Measurements from ENCODE around the gene PKIB. TPM values are rescaled to one million over a fixed set of nuclear protein-coding genes. Genes with fewer than 3 reads are reported as not detected.

PKIB gene
- total and polyA plus RNA-seq, 10 of the 15 experiments (the other 5 are each of a cell fraction or from before 2014, with no cell fraction given): 0.20 to 1.8 (median 0.87) TPM

DNA sequence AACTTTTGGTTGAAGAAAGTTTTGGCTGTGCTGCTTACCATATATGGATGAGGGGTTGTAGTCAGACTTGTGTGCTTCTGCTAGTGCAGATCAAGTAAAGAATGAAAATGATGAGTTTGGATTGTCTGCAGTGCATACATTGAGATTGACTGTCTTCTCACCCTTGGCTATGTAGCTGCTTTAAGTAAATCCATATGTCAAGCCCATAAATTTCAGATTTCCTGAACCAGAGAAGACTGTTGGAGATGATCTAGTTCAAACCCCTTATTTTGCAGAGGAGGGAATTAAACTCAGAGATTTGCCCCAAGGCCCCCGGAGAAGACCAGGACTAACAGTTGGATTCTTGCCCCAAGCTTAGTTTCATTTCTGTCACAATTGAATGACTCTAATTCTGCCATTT, 67.2 kb downstream of the PKIB start:
- H3K36me3 ChIP-seq (ENCODE audit: control insufficient read depth in 2 of 2, insufficient read depth in 2 of 2, low read length in 1 of 2): no peaks in the 10 kb centered on the region
- no peak overlapping the region for H2AFZ ChIP-seq (ENCODE audit: control insufficient read depth, low read depth, low read length)
- ChIA-PET RAD21 (ENCODE audit: unreplicated experiment) (interaction anchor here (1.3 kb wide), 1 partner anchor 161 kb away, joined by 3 read pairs; no protein-coding TSS in a partner anchor), POLR2A (interaction anchor here (1.9 kb wide), 1 partner anchor 10 kb away, joined by 5 read pairs; no protein-coding TSS in a partner anchor), CTCF (interaction anchor here (0.6 to 1.6 kb wide), 7 partner anchors 10 to 622 kb away, joined by 3 to 5 read pairs (median 4); no protein-coding TSS in a partner anchor), SMC1A (ENCODE audit: uncharacterized antibody, unreplicated experiment) (interaction anchor here (1.0 to 1.6 kb wide), 6 partner anchors 10 to 96 kb away, joined by 3 to 6 read pairs (median 4); partner anchors contain the start of gene PKIB)
- no peak overlapping the region for H3K4me3 ChIP-seq
- H3K9me3 ChIP-seq (replicated peaks; ENCODE audit: control insufficient read depth, insufficient read depth, low read length): no peaks in the 10 kb centered on the region
- 38% methylated on average over 1 of the region's 1 CpG for WGBS (ENCODE audit: insufficient coverage, insufficient replicate concordance, low lambda C conversion rate, missing lambda C conversion rate)
- no peak overlapping the region for H3K4me2 ChIP-seq (ENCODE audit: control insufficient read depth, insufficient read depth)
- in situ Hi-C loops (cut with MboI): no loop called here
- no TSS peak for BruUV-seq (replicated peaks)
- DNase-seq (ENCODE audit: low read depth, low spot score) (no peak), FAIRE-seq (no peak), ATAC-seq (no peak)
- H3K4me1 ChIP-seq (ENCODE audit: control insufficient read depth, insufficient read depth, low read length): no peaks in the 10 kb centered on the region
- no peak overlapping the region for H3K27ac ChIP-seq (ENCODE audit: control insufficient read depth, insufficient read depth)
- no peak for TF ChIP-seq NFYB (IDR thresholded peaks at IDR 0.05; ENCODE audit: insufficient read depth, low read depth, low read length)
- TF ChIP-seq SUPT20H (IDR thresholded peaks at IDR 0.05; ENCODE audit: borderline replicate concordance, control insufficient read depth, low read depth, low read length): no peak
- TF ChIP-seq, protein P1, sequence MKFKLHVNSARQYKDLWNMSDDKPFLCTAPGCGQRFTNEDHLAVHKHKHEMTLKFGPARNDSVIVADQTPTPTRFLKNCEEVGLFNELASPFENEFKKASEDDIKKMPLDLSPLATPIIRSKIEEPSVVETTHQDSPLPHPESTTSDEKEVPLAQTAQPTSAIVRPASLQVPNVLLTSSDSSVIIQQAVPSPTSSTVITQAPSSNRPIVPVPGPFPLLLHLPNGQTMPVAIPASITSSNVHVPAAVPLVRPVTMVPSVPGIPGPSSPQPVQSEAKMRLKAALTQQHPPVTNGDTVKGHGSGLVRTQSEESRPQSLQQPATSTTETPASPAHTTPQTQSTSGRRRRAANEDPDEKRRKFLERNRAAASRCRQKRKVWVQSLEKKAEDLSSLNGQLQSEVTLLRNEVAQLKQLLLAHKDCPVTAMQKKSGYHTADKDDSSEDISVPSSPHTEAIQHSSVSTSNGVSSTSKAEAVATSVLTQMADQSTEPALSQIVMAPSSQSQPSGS (IDR thresholded peaks at IDR 0.05; ENCODE audit: low read length): no peak
- TF ChIP-seq, protein P2, sequence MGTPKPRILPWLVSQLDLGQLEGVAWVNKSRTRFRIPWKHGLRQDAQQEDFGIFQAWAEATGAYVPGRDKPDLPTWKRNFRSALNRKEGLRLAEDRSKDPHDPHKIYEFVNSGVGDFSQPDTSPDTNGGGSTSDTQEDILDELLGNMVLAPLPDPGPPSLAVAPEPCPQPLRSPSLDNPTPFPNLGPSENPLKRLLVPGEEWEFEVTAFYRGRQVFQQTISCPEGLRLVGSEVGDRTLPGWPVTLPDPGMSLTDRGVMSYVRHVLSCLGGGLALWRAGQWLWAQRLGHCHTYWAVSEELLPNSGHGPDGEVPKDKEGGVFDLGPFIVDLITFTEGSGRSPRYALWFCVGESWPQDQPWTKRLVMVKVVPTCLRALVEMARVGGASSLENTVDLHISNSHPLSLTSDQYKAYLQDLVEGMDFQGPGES (IDR thresholded peaks at IDR 0.05): no peak
- TF ChIP-seq, protein P3, sequence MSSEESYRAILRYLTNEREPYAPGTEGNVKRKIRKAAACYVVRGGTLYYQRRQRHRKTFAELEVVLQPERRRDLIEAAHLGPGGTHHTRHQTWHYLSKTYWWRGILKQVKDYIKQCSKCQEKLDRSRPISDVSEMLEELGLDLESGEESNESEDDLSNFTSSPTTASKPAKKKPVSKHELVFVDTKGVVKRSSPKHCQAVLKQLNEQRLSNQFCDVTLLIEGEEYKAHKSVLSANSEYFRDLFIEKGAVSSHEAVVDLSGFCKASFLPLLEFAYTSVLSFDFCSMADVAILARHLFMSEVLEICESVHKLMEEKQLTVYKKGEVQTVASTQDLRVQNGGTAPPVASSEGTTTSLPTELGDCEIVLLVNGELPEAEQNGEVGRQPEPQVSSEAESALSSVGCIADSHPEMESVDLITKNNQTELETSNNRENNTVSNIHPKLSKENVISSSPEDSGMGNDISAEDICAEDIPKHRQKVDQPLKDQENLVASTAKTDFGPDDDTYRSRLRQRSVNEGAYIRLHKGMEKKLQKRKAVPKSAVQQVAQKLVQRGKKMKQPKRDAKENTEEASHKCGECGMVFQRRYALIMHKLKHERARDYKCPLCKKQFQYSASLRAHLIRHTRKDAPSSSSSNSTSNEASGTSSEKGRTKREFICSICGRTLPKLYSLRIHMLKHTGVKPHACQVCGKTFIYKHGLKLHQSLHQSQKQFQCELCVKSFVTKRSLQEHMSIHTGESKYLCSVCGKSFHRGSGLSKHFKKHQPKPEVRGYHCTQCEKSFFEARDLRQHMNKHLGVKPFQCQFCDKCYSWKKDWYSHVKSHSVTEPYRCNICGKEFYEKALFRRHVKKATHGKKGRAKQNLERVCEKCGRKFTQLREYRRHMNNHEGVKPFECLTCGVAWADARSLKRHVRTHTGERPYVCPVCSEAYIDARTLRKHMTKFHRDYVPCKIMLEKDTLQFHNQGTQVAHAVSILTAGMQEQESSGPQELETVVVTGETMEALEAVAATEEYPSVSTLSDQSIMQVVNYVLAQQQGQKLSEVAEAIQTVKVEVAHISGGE (CRISPR knock-in tag; IDR thresholded peaks at IDR 0.05): no peak
- TF ChIP-seq, protein P4, sequence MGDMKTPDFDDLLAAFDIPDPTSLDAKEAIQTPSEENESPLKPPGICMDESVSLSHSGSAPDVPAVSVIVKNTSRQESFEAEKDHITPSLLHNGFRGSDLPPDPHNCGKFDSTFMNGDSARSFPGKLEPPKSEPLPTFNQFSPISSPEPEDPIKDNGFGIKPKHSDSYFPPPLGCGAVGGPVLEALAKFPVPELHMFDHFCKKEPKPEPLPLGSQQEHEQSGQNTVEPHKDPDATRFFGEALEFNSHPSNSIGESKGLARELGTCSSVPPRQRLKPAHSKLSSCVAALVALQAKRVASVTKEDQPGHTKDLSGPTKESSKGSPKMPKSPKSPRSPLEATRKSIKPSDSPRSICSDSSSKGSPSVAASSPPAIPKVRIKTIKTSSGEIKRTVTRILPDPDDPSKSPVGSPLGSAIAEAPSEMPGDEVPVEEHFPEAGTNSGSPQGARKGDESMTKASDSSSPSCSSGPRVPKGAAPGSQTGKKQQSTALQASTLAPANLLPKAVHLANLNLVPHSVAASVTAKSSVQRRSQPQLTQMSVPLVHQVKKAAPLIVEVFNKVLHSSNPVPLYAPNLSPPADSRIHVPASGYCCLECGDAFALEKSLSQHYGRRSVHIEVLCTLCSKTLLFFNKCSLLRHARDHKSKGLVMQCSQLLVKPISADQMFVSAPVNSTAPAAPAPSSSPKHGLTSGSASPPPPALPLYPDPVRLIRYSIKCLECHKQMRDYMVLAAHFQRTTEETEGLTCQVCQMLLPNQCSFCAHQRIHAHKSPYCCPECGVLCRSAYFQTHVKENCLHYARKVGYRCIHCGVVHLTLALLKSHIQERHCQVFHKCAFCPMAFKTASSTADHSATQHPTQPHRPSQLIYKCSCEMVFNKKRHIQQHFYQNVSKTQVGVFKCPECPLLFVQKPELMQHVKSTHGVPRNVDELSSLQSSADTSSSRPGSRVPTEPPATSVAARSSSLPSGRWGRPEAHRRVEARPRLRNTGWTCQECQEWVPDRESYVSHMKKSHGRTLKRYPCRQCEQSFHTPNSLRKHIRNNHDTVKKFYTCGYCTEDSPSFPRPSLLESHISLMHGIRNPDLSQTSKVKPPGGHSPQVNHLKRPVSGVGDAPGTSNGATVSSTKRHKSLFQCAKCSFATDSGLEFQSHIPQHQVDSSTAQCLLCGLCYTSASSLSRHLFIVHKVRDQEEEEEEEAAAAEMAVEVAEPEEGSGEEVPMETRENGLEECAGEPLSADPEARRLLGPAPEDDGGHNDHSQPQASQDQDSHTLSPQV (IDR thresholded peaks at IDR 0.05): no peak
- TF ChIP-seq, protein P5, sequence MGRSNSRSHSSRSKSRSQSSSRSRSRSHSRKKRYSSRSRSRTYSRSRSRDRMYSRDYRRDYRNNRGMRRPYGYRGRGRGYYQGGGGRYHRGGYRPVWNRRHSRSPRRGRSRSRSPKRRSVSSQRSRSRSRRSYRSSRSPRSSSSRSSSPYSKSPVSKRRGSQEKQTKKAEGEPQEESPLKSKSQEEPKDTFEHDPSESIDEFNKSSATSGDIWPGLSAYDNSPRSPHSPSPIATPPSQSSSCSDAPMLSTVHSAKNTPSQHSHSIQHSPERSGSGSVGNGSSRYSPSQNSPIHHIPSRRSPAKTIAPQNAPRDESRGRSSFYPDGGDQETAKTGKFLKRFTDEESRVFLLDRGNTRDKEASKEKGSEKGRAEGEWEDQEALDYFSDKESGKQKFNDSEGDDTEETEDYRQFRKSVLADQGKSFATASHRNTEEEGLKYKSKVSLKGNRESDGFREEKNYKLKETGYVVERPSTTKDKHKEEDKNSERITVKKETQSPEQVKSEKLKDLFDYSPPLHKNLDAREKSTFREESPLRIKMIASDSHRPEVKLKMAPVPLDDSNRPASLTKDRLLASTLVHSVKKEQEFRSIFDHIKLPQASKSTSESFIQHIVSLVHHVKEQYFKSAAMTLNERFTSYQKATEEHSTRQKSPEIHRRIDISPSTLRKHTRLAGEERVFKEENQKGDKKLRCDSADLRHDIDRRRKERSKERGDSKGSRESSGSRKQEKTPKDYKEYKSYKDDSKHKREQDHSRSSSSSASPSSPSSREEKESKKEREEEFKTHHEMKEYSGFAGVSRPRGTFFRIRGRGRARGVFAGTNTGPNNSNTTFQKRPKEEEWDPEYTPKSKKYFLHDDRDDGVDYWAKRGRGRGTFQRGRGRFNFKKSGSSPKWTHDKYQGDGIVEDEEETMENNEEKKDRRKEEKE (IDR thresholded peaks at IDR 0.05): no peak
- H3K9ac ChIP-seq (ENCODE audit: control insufficient read depth, insufficient read depth, low read length): no peak overlapping the region
- no peaks in the 10 kb centered on the region for H3K27me3 ChIP-seq (replicated peaks in 1 of 2; ENCODE audit: control insufficient read depth in 2 of 2, insufficient read depth in 2 of 2, low read length in 1 of 2)
- H3K79me2 ChIP-seq (ENCODE audit: control insufficient read depth, insufficient read depth, low read length): no peaks in the 10 kb centered on the region
- H4K20me1 ChIP-seq (ENCODE audit: control insufficient read depth, insufficient read depth): no peaks in the 10 kb centered on the region
- intact Hi-C loops (cut with micrococcal nuclease; ENCODE audit: unreplicated experiment): no loop called here

All from GM12878 (cell line).